Measurements from ENCODE around the gene P2RY12. TPM values are rescaled to one million over a fixed set of nuclear protein-coding genes. Genes with fewer than 3 reads are reported as not detected.

Gene P2RY12
- total RNA-seq, 1 donor from 2014 or later, result not detected

DNA sequence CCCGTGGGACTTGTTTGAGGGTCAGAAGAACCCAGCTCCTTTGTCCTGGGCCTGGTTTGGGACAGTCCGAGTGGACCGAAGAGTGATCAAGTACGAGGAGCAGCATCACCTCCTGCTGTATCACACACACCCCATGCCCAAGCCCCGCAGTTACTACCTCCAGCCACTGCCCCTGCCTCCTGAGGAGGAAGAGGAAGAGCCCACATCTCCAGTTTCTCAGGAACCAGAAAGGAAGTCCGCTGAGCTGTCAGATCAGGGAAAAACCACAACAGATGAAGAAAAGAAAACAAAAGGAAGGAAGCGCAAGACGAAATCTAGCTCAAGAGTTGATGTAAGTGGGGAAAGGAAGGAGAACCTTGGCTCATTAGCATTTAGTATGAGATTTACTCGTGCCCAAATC lies 3.3 kb upstream of the P2RY12 start:
- Mint-ChIP-seq H3K27ac (no peak overlapping the region), H3K4me3 (ENCODE audit: low read depth) (no peak overlapping the region), H3K9me3 (no peaks in the 10 kb centered on the region), H3K4me1 (ENCODE audit: low read depth) (peaks cover 9% of the 10 kb centered on the region), H3K27me3 (ENCODE audit: low read depth) (peaks cover 4% of the 10 kb centered on the region), H3K36me3 (ENCODE audit: low read depth) (no peaks in the 10 kb centered on the region)
- no peak for DNase-seq (ENCODE audit: low spot score)
- intact Hi-C loops (cut with micrococcal nuclease), result no loop called here

- no peak overlapping the region for H3K27ac Mint-ChIP-seq
- no peaks in the 10 kb centered on the region for H3K9me3 Mint-ChIP-seq
- H3K4me3 Mint-ChIP-seq (ENCODE audit: low read depth), result no peak overlapping the region
- peaks cover 2% of the 10 kb centered on the region for H3K27me3 Mint-ChIP-seq (ENCODE audit: low read depth)
- H3K36me3 Mint-ChIP-seq (ENCODE audit: low read depth), result no peaks in the 10 kb centered on the region
- intact Hi-C loops (cut with micrococcal nuclease), result no loop called here
- DNase-seq (ENCODE audit: low spot score), result no peak
- peaks cover 9% of the 10 kb centered on the region for H3K4me1 Mint-ChIP-seq (ENCODE audit: low read depth)
Observed at GRCh38 chr3:151387432-151387831, 2.9 kb upstream of the P2RY12 start.

- no peak overlapping the region for H3K4me3 Mint-ChIP-seq (ENCODE audit: low read depth)
- H3K4me1 Mint-ChIP-seq (ENCODE audit: low read depth), result peaks cover 7% of the 10 kb centered on the region
- no peak overlapping the region for H3K27ac Mint-ChIP-seq
- H3K9me3 Mint-ChIP-seq, result no peaks in the 10 kb centered on the region
- intact Hi-C loops (cut with micrococcal nuclease), result no loop called here
- peaks cover 2% of the 10 kb centered on the region for H3K27me3 Mint-ChIP-seq (ENCODE audit: low read depth)
- no peaks in the 10 kb centered on the region for H3K36me3 Mint-ChIP-seq (ENCODE audit: low read depth)
- DNase-seq (ENCODE audit: low spot score), result no peak
Observed at GRCh38 chr3:151386056-151386455, 1.5 kb upstream of the P2RY12 start.

- no peaks in the 10 kb centered on the region for H3K9me3 Mint-ChIP-seq
- H3K27ac Mint-ChIP-seq, result no peak overlapping the region
- peaks cover 7% of the 10 kb centered on the region for H3K4me1 Mint-ChIP-seq (ENCODE audit: low read depth)
- no peak overlapping the region for H3K4me3 Mint-ChIP-seq (ENCODE audit: low read depth)
- intact Hi-C loops (cut with micrococcal nuclease), result no loop called here
- H3K27me3 Mint-ChIP-seq (ENCODE audit: low read depth), result peaks cover under 1% of the 10 kb centered on the region
- no peak for DNase-seq (ENCODE audit: low spot score)
- H3K36me3 Mint-ChIP-seq (ENCODE audit: low read depth), result no peaks in the 10 kb centered on the region
Observed at GRCh38 chr3:151383956-151384355, 597 bp downstream of the P2RY12 start.

GRCh38 chr3:151383111-151383510 lies 1.4 kb downstream of the P2RY12 start:
- no peaks in the 10 kb centered on the region for H3K9me3 Mint-ChIP-seq
- H3K27ac Mint-ChIP-seq, result no peak overlapping the region

GRCh38 chr3:151382671-151383070 lies 1.9 kb downstream of the P2RY12 start:
- Mint-ChIP-seq H3K27me3 (ENCODE audit: low read depth) (no peaks in the 10 kb centered on the region), H3K9me3 (no peaks in the 10 kb centered on the region), H3K27ac (no peak overlapping the region), H3K4me1 (ENCODE audit: low read depth) (peaks cover 5% of the 10 kb centered on the region), H3K36me3 (ENCODE audit: low read depth) (no peaks in the 10 kb centered on the region), H3K4me3 (ENCODE audit: low read depth) (no peak overlapping the region)
- intact Hi-C loops (cut with micrococcal nuclease), result no loop called here
- no peak for DNase-seq (ENCODE audit: low spot score)

More at GRCh38 chr3:151383111-151383510, 1.4 kb downstream of the P2RY12 start:
- DNase-seq (ENCODE audit: low spot score), result no peak
- Mint-ChIP-seq H3K4me3 (ENCODE audit: low read depth) (no peak overlapping the region), H3K4me1 (ENCODE audit: low read depth) (peaks cover 7% of the 10 kb centered on the region), H3K27me3 (ENCODE audit: low read depth) (no peaks in the 10 kb centered on the region), H3K36me3 (ENCODE audit: low read depth) (no peaks in the 10 kb centered on the region)
- intact Hi-C loops (cut with micrococcal nuclease), result no loop called here

DNA sequence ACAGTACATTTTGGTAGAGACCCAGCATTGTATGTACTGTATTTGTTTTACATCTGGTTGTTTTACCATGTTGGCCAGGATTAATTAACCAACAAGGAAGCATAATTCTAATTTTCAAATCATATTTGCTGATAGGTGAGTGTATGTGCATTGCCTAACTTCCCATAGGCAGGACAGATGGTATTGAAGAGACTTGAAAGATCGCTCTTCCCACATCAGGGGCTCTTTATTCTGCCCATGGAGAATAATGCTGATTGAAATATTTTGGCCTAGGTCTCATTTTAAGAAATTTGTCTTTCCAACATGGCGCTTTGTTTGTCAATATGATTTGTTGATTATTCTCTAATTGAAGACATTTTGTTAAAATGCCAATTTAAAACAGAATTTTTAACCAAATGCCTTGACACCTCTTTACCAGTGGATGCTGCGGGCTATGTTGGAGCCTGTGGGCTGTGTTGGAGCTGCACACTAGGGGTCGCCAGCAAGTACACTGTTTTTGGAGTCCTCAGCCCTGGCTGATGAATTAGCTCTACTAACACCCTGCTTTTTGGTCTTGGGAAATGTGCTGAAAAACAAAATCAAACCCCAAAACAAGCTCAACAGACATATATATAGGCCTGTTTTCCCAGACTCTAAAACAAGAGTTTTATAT lies 5.3 kb downstream of the P2RY12 start:
- Mint-ChIP-seq H3K9me3 (no peaks in the 10 kb centered on the region), H3K27ac (no peak overlapping the region), H3K4me1 (ENCODE audit: low read depth) (peaks cover 2% of the 10 kb centered on the region), H3K27me3 (ENCODE audit: low read depth) (no peaks in the 10 kb centered on the region), H3K4me3 (ENCODE audit: low read depth) (no peak overlapping the region), H3K36me3 (ENCODE audit: low read depth) (no peaks in the 10 kb centered on the region)
- no peak for DNase-seq (ENCODE audit: low spot score)
- intact Hi-C loops (cut with micrococcal nuclease), result loop anchor here (2.0 kb wide), 1 partner anchor 78 kb away; no protein-coding TSS in a partner anchor

- H3K9me3 Mint-ChIP-seq, result no peaks in the 10 kb centered on the region
- DNase-seq (ENCODE audit: low spot score), result no peak
- no peaks in the 10 kb centered on the region for H3K36me3 Mint-ChIP-seq (ENCODE audit: low read depth)
- H3K4me3 Mint-ChIP-seq (ENCODE audit: low read depth), result no peak overlapping the region
- H3K4me1 Mint-ChIP-seq (ENCODE audit: low read depth), result no peaks in the 10 kb centered on the region
- no peaks in the 10 kb centered on the region for H3K27me3 Mint-ChIP-seq (ENCODE audit: low read depth)
- no peak overlapping the region for H3K27ac Mint-ChIP-seq
- intact Hi-C loops (cut with micrococcal nuclease), result loop anchor here (2.0 kb wide), 1 partner anchor 77 kb away; no protein-coding TSS in a partner anchor
Observed at GRCh38 chr3:151377768-151378385, 6.7 kb downstream of the P2RY12 start.

DNA sequence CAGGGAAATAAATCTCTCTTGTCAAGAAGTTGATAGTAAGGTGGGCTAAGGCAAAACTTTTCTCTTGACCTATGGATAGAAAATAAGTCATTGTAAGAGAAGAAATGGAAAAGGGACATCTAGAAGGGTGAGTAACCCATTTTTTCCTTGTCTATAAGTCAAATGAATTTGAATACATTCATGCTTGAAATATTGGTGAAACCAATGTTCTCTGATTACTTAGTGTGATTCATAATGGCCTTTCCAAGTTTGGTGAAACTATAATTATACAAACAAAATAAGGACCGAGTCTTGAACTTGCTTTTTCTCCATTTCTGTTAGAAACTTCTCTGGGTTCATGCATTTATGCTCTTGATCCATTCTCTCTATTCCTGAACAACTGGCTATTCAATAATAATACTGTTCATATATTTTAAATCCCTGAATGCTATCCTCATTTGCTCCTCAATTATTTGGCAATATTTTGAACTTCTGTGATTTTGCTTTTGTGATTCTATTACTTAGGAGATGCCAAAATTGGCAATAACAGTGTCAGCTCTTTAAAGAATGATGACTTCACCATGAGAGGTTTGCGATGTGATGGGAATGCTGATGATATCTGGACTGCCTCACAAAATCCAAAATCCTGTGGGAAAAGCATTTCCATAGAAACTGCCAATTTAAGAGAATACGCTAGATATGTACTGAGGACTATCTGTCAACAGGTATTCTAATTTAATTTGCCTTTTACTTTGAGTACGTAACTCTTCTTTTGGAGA lies 12.3 kb downstream of the P2RY12 start:
- no peaks in the 10 kb centered on the region for H3K9me3 Mint-ChIP-seq
- no peaks in the 10 kb centered on the region for H3K36me3 Mint-ChIP-seq (ENCODE audit: low read depth)
- no peaks in the 10 kb centered on the region for H3K4me1 Mint-ChIP-seq (ENCODE audit: low read depth)
- H3K27me3 Mint-ChIP-seq (ENCODE audit: low read depth), result no peaks in the 10 kb centered on the region
- no peak overlapping the region for H3K27ac Mint-ChIP-seq
- DNase-seq (ENCODE audit: low spot score), result no peak
- no peak overlapping the region for H3K4me3 Mint-ChIP-seq (ENCODE audit: low read depth)
- intact Hi-C loops (cut with micrococcal nuclease), result no loop called here

GRCh38 chr3:151371526-151371925 lies 13.0 kb downstream of the P2RY12 start:
- no peaks in the 10 kb centered on the region for H3K27me3 Mint-ChIP-seq (ENCODE audit: low read depth)
- no peak overlapping the region for H3K27ac Mint-ChIP-seq

DNA sequence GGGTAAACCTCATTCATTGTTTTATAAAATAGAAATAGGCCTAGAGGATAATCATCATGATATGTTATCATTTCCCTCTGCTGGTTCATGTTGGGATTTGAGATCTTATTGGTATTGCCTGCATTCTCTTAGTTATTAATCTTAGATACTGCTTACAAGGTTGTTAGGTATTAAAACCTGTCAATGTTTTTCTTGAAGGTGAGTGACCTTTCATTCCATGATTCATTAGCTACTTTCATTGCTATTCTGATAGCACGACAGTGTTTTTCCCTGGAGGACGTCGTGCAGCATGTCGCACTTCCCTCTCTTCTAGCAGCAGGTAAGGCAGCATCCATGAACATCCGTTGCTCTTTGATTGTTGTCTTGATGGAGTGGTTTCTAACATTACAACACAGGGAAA lies 17.1 kb downstream of the P2RY12 start:
- H3K4me3 Mint-ChIP-seq (ENCODE audit: low read depth), result no peak overlapping the region
- H3K27me3 Mint-ChIP-seq (ENCODE audit: low read depth), result no peaks in the 10 kb centered on the region
- intact Hi-C loops (cut with micrococcal nuclease), result no loop called here
- H3K36me3 Mint-ChIP-seq (ENCODE audit: low read depth), result no peaks in the 10 kb centered on the region
- DNase-seq (ENCODE audit: low spot score), result no peak
- H3K27ac Mint-ChIP-seq, result no peak overlapping the region
- no peaks in the 10 kb centered on the region for H3K9me3 Mint-ChIP-seq
- H3K4me1 Mint-ChIP-seq (ENCODE audit: low read depth), result peaks cover 1% of the 10 kb centered on the region

More at GRCh38 chr3:151371526-151371925, 13.0 kb downstream of the P2RY12 start:
- intact Hi-C loops (cut with micrococcal nuclease), result no loop called here
- no peak overlapping the region for H3K4me3 Mint-ChIP-seq (ENCODE audit: low read depth)
- H3K9me3 Mint-ChIP-seq, result no peaks in the 10 kb centered on the region
- DNase-seq (ENCODE audit: low spot score), result no peak
- no peaks in the 10 kb centered on the region for H3K36me3 Mint-ChIP-seq (ENCODE audit: low read depth)
- H3K4me1 Mint-ChIP-seq (ENCODE audit: low read depth), result no peaks in the 10 kb centered on the region

GRCh38 chr3:151366993-151367392 lies 17.6 kb downstream of the P2RY12 start:
- DNase-seq (ENCODE audit: low spot score), result no peak
- H3K27me3 Mint-ChIP-seq (ENCODE audit: low read depth), result no peaks in the 10 kb centered on the region
- H3K4me1 Mint-ChIP-seq (ENCODE audit: low read depth), result peaks cover 1% of the 10 kb centered on the region
- H3K36me3 Mint-ChIP-seq (ENCODE audit: low read depth), result no peaks in the 10 kb centered on the region
- intact Hi-C loops (cut with micrococcal nuclease), result no loop called here
- H3K4me3 Mint-ChIP-seq (ENCODE audit: low read depth), result no peak overlapping the region
- no peaks in the 10 kb centered on the region for H3K9me3 Mint-ChIP-seq
- no peak overlapping the region for H3K27ac Mint-ChIP-seq

DNA sequence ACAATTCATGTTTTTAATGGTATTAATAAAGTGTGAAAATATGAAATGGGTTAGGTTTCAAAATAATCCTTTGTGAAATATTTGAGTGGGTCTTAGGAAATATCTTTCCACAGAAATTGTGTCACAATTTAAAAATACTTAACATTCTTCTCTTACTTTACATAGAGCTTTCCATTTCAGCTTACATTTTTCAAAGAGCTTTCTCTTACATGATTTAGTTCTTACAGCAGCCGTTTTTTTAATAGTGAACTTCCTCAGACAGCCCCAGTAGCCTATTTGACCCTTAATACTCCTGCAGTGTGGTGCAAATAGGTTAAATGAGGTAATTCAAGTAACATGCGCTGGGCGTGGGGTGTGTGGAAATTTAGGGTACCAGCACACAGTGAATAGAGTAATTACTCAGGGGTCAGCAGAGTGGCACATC lies 21.8 kb downstream of the P2RY12 start:
- no peak for DNase-seq (ENCODE audit: low spot score)

More for the DNA sequence above, 21.8 kb downstream of the P2RY12 start:
- intact Hi-C loops (cut with micrococcal nuclease), result no loop called here
- H3K27me3 Mint-ChIP-seq (ENCODE audit: low read depth), result no peaks in the 10 kb centered on the region
- no peak overlapping the region for H3K27ac Mint-ChIP-seq
- H3K4me1 Mint-ChIP-seq (ENCODE audit: low read depth), result peaks cover 1% of the 10 kb centered on the region
- no peaks in the 10 kb centered on the region for H3K9me3 Mint-ChIP-seq
- H3K36me3 Mint-ChIP-seq (ENCODE audit: low read depth), result no peaks in the 10 kb centered on the region
- H3K4me3 Mint-ChIP-seq (ENCODE audit: low read depth), result no peak overlapping the region
